GM13977 (cell line): ENCODE results near the gene PCED1B.

ENCODE experiments used
- DNase-seq: peaks from one replicate; pipeline ENCODE4 v3.0.0; 2012; ENCODE audit warnings: low spot score
- in situ Hi-C: fragments of 300-500 bp; cut with MboI; formaldehyde crosslinking; loops from one replicate; pipeline ENCODE4 v1.12.0; 2022; ENCODE audit warnings: low sequenced_read_pairs, low pct_unique_long_range_greater_than_20kb, mixed read lengths, inconsistent platforms; ENCODE audit not compliant: unreplicated experiment
- TF ChIP-seq, protein P1 (sequence below): IDR thresholded peaks from 2 replicates; pipeline ENCODE4 v1.5.1; 2012; ENCODE audit warnings: mild to moderate bottlenecking, control low read depth; ENCODE audit not compliant: insufficient read depth; ENCODE audit errors: extremely low read depth, missing control alignments

The PCED1B gene

GRCh38 chr12:47144769-47145168 is 65.3 kb downstream of the PCED1B start:
- TF ChIP-seq, protein P1, sequence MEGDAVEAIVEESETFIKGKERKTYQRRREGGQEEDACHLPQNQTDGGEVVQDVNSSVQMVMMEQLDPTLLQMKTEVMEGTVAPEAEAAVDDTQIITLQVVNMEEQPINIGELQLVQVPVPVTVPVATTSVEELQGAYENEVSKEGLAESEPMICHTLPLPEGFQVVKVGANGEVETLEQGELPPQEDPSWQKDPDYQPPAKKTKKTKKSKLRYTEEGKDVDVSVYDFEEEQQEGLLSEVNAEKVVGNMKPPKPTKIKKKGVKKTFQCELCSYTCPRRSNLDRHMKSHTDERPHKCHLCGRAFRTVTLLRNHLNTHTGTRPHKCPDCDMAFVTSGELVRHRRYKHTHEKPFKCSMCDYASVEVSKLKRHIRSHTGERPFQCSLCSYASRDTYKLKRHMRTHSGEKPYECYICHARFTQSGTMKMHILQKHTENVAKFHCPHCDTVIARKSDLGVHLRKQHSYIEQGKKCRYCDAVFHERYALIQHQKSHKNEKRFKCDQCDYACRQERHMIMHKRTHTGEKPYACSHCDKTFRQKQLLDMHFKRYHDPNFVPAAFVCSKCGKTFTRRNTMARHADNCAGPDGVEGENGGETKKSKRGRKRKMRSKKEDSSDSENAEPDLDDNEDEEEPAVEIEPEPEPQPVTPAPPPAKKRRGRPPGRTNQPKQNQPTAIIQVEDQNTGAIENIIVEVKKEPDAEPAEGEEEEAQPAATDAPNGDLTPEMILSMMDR: no peak
- DNase-seq: no peak
- in situ Hi-C loops: no loop called here

DNA sequence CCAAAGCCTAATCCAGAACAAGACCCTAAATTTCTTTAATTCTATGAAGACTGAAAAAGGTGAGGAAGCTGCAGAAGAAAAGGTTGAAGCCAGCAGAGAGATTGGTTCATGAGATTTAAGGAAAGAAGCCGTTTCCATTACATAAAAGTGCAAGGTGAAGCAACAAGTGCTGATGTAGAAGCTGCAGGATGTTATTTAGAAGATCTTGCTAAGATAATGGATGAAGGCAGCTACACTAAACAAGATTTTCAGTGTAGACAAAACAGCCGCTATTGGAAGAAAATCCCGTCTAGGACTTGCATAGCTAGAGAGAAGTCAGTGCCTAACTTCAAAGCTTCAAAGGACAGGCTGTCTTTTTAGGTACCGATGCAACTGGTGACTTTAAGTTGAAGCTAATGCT is 65.8 kb downstream of the PCED1B start:
- TF ChIP-seq, protein P1: no peak
- DNase-seq: no peak
- in situ Hi-C loops: no loop called here

- in situ Hi-C loops: no loop called here
- TF ChIP-seq, protein P1: no peak
- DNase-seq: no peak
Measured at GRCh38 chr12:47147739-47148138, 68.3 kb downstream of the PCED1B start.

DNA sequence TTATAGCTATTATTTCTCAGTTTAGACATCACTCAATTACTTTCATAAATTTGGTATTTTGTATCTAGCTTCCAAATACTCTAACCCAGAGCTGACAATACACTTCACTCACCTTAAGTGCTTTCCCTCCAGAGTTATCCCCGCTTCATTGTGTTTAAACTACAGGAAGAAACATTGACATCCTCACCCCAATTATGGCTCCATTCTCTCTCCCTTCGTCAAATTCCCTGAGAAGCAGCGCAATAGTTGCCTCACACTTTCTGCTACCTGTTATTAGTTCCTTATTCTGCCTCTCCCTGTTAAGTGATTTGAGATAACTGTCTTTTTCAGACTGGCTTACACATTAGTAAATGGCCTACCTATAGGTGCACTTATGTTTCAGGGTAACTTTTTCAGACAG is 69.7 kb downstream of the PCED1B start:
- DNase-seq: no peak
- in situ Hi-C loops: no loop called here

DNA sequence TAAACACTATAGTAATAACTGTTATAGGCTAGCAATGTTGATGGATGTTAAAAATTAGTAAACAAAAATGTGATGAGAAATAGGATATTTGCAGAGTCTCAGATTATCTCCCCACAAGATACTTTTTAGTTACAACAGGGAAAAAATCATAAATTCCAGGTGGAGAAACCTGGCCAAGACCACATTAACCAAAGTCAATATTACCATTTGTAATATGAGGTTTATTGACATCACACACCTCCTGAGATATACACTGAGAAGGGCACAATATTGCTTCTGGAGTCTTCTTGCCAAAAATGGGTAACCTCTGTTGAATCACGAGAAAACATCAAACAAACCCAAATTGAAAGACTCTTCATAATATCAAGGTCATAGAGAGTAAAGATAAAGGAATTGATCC is 72.7 kb downstream of the PCED1B start:
- in situ Hi-C loops: no loop called here
- TF ChIP-seq, protein P1: no peak
- no peak for DNase-seq

More for the DNA sequence above, 69.7 kb downstream of the PCED1B start:
- TF ChIP-seq, protein P1: no peak

GRCh38 chr12:47155457-47156166 is 76.2 kb downstream of the PCED1B start:
- in situ Hi-C loops: no loop called here
- TF ChIP-seq, protein P1: no peak
- no peak for DNase-seq
